LNCaP clone FGC (cell line): Measurements from ENCODE around the gene INSYN2B.

Experiments
- DNase-seq: peaks from one replicate; pipeline ENCODE4 v3.0.0-alpha.2; 2011; ENCODE audit warnings: low read depth
- H3K4me3 ChIP-seq: 2 replicates; pipeline ENCODE4 v1.5.1; 2011; ENCODE audit warnings: mild to moderate bottlenecking, low read depth, low read length, control low read depth
- CTCF ChIP-seq: IDR thresholded peaks from 2 replicates; pipeline ENCODE4 v1.5.1; 2012; ENCODE audit warnings: mild to moderate bottlenecking; ENCODE audit not compliant: control insufficient read depth, insufficient read depth; ENCODE audit errors: extremely low read depth

Gene INSYN2B

GRCh38 chr5:169893571-169893970, 86.7 kb downstream of the INSYN2B start:
- DNase-seq: no peak
- H3K4me3 ChIP-seq: no peak overlapping the region
- TF ChIP-seq CTCF: no peak

DNA sequence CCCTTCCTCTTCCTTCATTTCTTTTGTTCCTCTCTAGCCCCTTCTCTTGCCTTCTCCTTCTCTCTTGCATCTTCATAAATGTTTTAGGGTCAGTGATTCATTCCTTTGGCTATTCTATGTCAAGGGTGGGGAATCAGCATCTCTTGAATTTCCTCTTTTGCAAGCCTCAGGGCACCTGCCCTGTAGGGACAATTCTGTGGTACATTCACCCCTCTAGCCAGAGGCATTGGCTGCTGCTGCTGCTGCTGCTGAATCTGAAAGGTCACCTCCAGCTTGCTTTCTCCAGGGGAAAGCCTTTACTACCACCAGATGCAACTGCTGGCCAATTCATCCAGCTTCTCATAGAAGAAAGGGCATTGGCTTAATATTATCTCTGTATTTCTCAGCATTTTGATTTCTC, 87.3 kb downstream of the INSYN2B start:
- DNase-seq: no peak
- TF ChIP-seq CTCF: no peak
- no peak overlapping the region for H3K4me3 ChIP-seq

DNA sequence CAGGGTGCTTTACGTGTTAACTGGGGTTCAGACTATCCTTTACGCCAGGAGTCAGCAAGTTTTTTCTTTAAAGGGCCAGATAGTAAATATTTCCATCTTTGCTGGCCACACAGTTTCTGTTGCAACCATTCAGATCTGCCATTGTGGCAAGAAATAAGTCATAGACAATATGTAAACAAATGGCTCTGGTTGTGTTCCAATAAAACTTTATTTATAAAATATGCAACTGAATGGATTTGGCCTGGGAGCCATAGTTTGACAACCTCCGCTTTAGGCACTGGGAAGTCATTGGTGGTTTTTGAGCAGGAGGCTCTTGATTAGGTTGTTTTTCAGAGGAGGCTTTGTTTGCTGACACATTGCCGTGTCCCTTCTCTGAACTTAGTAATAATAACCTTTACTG, 90.7 kb downstream of the INSYN2B start:
- no peak overlapping the region for H3K4me3 ChIP-seq
- no peak for TF ChIP-seq CTCF
- no peak for DNase-seq

DNA sequence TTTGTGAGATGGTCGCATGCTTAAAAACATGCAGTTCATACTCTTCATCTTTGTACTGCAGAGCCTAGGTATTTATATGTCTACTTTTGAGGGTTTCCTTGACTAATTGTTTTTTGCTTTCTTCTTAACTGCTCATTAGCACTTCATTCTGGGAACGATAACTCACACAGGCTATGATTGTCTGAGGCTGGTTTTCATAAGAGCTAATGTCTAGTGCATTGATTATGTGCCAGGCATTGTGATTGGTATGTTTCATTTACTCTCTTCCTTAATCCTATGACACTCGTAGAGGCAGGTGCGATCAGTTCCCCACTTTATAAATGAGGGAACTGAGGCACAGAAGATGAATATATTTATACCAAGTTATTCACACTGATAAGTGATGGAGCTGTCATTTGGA, 93.6 kb downstream of the INSYN2B start:
- no peak for TF ChIP-seq CTCF
- DNase-seq: no peak
- H3K4me3 ChIP-seq: no peak overlapping the region

- DNase-seq: no peak
- no peak overlapping the region for H3K4me3 ChIP-seq
- TF ChIP-seq CTCF: no peak
Observed at GRCh38 chr5:169886033-169886432, 94.3 kb downstream of the INSYN2B start.

DNA sequence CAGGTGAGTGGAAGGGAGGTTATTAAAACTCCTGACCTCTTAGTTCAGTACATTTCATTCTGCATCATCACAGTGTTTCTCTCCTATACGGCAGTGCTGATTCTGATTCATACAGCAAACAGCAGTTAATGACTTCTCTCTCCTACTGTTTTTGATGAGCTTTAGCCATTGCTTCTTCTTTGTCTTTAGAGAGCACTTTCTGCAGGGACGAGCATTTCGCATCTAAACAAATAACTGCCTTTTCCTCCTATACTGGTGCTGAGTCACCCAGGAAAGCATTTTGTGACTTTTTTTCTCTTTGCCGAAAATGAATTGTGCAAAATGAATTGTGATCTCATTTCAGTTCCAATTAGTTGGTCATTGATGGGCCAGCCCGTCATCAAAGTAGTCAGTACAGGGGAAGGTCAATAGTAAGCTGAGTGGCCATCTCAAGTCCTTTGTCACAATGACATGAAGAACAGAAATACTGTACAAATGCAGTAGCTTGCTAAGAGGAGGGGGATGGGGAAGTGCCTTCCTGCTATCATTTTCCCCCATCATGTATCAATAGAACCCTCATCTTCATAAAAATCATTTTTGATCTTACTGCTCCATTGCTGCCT, 98.5 kb downstream of the INSYN2B start:
- DNase-seq: no peak
- no peak overlapping the region for H3K4me3 ChIP-seq
- TF ChIP-seq CTCF: no peak

- H3K4me3 ChIP-seq: no peak overlapping the region
- TF ChIP-seq CTCF: no peak
- DNase-seq: peak; percentile 10
Observed at GRCh38 chr5:169880785-169881184, 99.5 kb downstream of the INSYN2B start.
